ENCODE measurements around the gene PDE4B.

The PDE4B gene

DNA sequence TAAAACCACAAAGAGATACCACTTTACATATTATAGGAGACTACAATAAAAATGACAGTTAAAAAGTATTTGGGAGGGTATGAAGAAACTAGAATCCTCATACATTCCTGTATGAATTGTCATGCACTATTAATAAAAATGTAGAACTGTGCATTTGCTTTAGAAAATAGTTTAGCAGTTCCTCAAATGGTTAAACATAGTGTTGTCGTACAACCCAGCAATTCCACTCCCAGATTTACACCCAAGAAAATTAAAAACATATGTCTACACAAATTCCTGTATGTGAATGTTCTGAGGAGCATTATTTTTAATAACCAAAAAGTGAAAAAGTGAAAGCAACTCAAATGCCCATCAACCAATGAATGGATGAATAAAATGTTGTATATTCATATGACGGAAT lies 23.1 kb upstream of the PDE4B start:
- H3K36me3 ChIP-seq (ENCODE audit: control insufficient read depth, insufficient read depth, low read length) = no peaks in the 10 kb centered on the region
- WGBS, 2 experiments = 97 to 100% methylated on average over 1 of the region's 2 CpGs
- no peak overlapping the region for H3K27ac ChIP-seq (ENCODE audit: insufficient read depth, low read depth, low read length, poor library complexity, severe bottlenecking)
- H3K4me1 ChIP-seq (ENCODE audit: control insufficient read depth, insufficient read depth, low read length) = no peaks in the 10 kb centered on the region
- no peaks in the 10 kb centered on the region for H3K27me3 ChIP-seq (ENCODE audit: control insufficient read depth, insufficient read depth, low read length, poor library complexity, severe bottlenecking)
- H3K4me3 ChIP-seq (ENCODE audit: insufficient read depth, low read depth, low read length) = no peak overlapping the region
- no peaks in the 10 kb centered on the region for H3K9me3 ChIP-seq (ENCODE audit: control insufficient read depth, low read length)

- H3K4me1 ChIP-seq (ENCODE audit: control insufficient read depth, insufficient read depth, low read length) = no peaks in the 10 kb centered on the region
- H3K36me3 ChIP-seq (ENCODE audit: control insufficient read depth, insufficient read depth, low read length) = no peaks in the 10 kb centered on the region
- H3K27ac ChIP-seq (ENCODE audit: insufficient read depth, low read depth, low read length, poor library complexity, severe bottlenecking) = no peak overlapping the region
- H3K27me3 ChIP-seq (ENCODE audit: control insufficient read depth, insufficient read depth, low read length, poor library complexity, severe bottlenecking) = no peaks in the 10 kb centered on the region
- H3K4me3 ChIP-seq (ENCODE audit: insufficient read depth, low read depth, low read length) = no peak overlapping the region
- no peaks in the 10 kb centered on the region for H3K9me3 ChIP-seq (ENCODE audit: control insufficient read depth, low read length)
- whole genome bisulfite sequencing, 2 experiments = no CpG with 5 or more reads among the region's 2 CpGs
These were observed 20.1 kb upstream of the PDE4B start for GRCh38 chr1:65772607-65773006.

DNA sequence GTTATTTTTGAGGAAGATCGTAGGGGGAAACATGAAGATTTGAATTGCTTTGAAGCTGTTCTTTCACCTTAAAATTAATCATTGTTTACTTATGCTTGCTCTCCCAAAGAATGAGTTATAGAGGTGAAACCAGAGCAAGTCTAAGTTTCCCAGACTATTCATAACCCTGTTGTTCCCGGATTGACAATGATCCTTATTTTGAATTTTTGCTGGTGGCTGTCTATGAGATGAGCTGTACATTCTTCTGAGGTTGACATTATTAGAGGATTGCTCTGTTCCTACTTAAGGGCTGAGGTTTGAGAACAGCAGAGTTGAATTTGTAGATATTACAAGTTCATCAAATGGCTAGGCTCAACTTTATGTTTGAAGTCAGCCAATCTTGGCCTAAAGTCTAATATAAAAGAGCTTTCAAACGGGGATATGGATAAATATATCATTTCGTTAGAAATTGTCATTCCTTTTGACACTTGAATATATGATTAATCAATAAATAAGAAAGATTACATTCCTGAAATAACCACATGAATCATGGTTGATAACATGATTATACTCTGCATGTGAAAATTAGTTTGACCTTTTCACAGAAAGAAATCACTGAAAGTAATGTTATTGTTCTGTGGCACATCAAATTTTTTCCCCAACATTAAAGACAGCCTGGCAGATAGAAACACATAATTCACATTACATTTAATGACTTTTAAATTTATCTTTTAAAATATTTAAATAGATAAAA lies 19.1 kb upstream of the PDE4B start:
- no peak overlapping the region for H3K27ac ChIP-seq (ENCODE audit: insufficient read depth, low read depth, low read length, poor library complexity, severe bottlenecking)
- no peaks in the 10 kb centered on the region for H3K9me3 ChIP-seq (ENCODE audit: control insufficient read depth, low read length)
- no peaks in the 10 kb centered on the region for H3K36me3 ChIP-seq (ENCODE audit: control insufficient read depth, insufficient read depth, low read length)
- no peak overlapping the region for H3K4me3 ChIP-seq (ENCODE audit: insufficient read depth, low read depth, low read length)
- WGBS, 2 experiments = 91 to 100% methylated on average over 2 to 4 of the region's 4 CpGs
- no peaks in the 10 kb centered on the region for H3K27me3 ChIP-seq (ENCODE audit: control insufficient read depth, insufficient read depth, low read length, poor library complexity, severe bottlenecking)
- no peaks in the 10 kb centered on the region for H3K4me1 ChIP-seq (ENCODE audit: control insufficient read depth, insufficient read depth, low read length)

DNA sequence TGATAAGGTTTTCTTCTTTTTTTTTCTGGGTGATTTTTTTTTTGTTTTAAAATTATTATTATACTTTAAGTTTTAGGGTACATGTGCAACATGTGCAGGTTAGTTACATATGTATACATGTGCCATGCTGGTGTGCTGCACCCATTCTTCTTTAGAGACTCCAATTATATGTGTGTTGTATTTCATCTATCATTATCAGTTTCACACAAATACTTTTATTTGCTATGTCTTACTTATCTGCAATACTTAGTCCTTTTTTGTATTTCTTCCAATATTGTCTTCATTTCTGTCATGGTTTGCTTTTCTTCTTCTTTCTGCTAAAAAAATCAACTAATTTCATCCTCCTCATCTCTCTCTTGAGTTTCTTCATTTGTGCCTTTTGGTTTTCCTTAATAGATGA lies 3.9 kb upstream of the PDE4B start:
- H3K27ac ChIP-seq (ENCODE audit: insufficient read depth, low read depth, low read length, poor library complexity, severe bottlenecking) = no peak overlapping the region
- H3K4me3 ChIP-seq (ENCODE audit: insufficient read depth, low read depth, low read length) = no peak overlapping the region
- H3K27me3 ChIP-seq (ENCODE audit: control insufficient read depth, insufficient read depth, low read length, poor library complexity, severe bottlenecking) = peaks cover 42% of the 10 kb centered on the region
- H3K4me1 ChIP-seq (ENCODE audit: control insufficient read depth, insufficient read depth, low read length) = peaks cover 3% of the 10 kb centered on the region
- H3K36me3 ChIP-seq (ENCODE audit: control insufficient read depth, insufficient read depth, low read length) = no peaks in the 10 kb centered on the region
- no peaks in the 10 kb centered on the region for H3K9me3 ChIP-seq (ENCODE audit: control insufficient read depth, low read length)

GRCh38 chr1:65791396-65791795 lies 1.3 kb upstream of the PDE4B start:
- Histone ChIP-seq H3K36me3 (ENCODE audit: control insufficient read depth, insufficient read depth, low read length) (no peaks in the 10 kb centered on the region), H3K4me3 (ENCODE audit: insufficient read depth, low read depth, low read length) (no peak overlapping the region), H3K27ac (ENCODE audit: insufficient read depth, low read depth, low read length, poor library complexity, severe bottlenecking) (no peak overlapping the region), H3K4me1 (ENCODE audit: control insufficient read depth, insufficient read depth, low read length) (peaks cover 4% of the 10 kb centered on the region), H3K9me3 (ENCODE audit: control insufficient read depth, low read length) (no peaks in the 10 kb centered on the region), H3K27me3 (ENCODE audit: control insufficient read depth, insufficient read depth, low read length, poor library complexity, severe bottlenecking) (peaks cover 65% of the 10 kb centered on the region)
- WGBS, 2 experiments = 91 to 94% methylated on average over 4 of the region's 4 CpGs

DNA sequence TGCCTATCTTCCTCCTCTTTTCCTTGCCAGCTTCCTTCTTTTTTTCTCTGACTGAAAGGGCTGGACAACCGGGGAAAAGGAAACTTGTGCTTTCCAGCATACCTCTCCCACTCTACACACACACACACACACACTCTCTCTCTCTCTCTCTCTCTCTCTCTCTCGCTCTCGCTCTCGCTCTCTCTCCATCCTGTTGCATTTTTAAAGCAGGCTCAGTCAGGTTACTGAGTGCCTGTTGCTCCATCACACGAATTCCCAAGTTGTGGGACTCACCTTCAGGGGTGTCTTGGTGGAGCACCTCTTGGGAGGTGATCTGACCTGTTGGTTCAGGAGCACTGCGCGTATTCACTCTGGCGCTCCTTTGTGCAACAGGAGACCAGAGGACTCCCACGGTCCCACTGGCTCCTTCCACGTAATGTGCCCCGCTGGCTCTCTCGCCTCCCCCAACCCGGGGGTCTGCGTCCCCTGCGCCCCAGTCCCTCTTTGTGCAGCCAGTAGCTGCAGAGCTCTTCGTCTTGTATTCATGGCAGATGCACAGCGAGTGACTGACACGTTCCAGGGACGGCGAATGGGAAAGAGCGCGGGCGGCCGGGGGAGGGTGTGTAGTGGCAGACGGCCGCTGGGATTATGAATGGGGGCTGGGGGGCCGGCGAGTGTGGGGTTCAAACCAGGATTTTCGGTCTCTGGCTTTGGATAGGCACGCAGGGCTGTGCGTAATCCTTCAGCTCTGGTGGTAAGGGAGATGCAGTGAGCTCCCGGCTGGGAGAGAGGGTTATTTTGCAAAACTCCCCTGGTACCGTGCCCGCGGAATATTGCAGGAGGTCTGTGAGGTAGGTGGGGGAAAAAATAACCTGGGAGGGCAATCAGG lies 660 bp upstream of the PDE4B start:
- H3K9me3 ChIP-seq (ENCODE audit: control insufficient read depth, low read length) = no peaks in the 10 kb centered on the region
- H3K4me1 ChIP-seq (ENCODE audit: control insufficient read depth, insufficient read depth, low read length) = peaks cover 4% of the 10 kb centered on the region
- WGBS, 2 experiments = 8% methylated on average over 35 of the region's 35 CpGs
- peaks cover 65% of the 10 kb centered on the region for H3K27me3 ChIP-seq (ENCODE audit: control insufficient read depth, insufficient read depth, low read length, poor library complexity, severe bottlenecking)
- no peak overlapping the region for H3K27ac ChIP-seq (ENCODE audit: insufficient read depth, low read depth, low read length, poor library complexity, severe bottlenecking)
- H3K4me3 ChIP-seq (ENCODE audit: insufficient read depth, low read depth, low read length) = peak overlapping the region; percentile 41
- H3K36me3 ChIP-seq (ENCODE audit: control insufficient read depth, insufficient read depth, low read length) = no peaks in the 10 kb centered on the region

DNA sequence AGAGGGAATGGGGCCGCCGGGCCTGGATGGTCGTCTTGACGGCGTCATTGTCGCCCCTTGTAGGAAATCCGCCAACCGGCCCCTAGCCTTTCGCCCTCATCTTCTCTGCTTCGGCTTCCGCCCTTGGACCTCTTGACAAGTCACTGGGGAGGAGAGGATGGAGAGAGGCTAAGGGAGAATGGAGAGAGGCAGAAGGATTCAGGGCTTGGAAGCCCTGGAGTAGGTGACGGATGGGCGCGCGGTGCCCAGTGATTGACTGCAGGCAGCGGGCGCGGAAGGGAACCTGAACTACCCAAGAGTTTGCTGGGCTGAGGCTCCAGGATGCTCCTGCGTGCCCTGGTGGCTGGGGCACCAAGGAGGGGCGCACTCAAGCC lies 651 bp downstream of the PDE4B start:
- Histone ChIP-seq H3K4me1 (ENCODE audit: control insufficient read depth, insufficient read depth, low read length) (peaks cover 4% of the 10 kb centered on the region), H3K27me3 (ENCODE audit: control insufficient read depth, insufficient read depth, low read length, poor library complexity, severe bottlenecking) (peaks cover 65% of the 10 kb centered on the region), H3K36me3 (ENCODE audit: control insufficient read depth, insufficient read depth, low read length) (no peaks in the 10 kb centered on the region), H3K27ac (ENCODE audit: insufficient read depth, low read depth, low read length, poor library complexity, severe bottlenecking) (no peak overlapping the region), H3K4me3 (ENCODE audit: insufficient read depth, low read depth, low read length) (peak overlapping the region; percentile 41), H3K9me3 (ENCODE audit: control insufficient read depth, low read length) (no peaks in the 10 kb centered on the region)
- 6% methylated on average over 20 of the region's 20 CpGs for WGBS, 2 experiments

- 87% methylated on average over 2 of the region's 2 CpGs for WGBS, 2 experiments
- H3K27ac ChIP-seq (ENCODE audit: insufficient read depth, low read depth, low read length, poor library complexity, severe bottlenecking) = no peak overlapping the region
These were observed 2.6 kb downstream of the PDE4B start for GRCh38 chr1:65795311-65795710.

GRCh38 chr1:65799601-65800000 lies 6.9 kb downstream of the PDE4B start:
- Histone ChIP-seq H3K27me3 (ENCODE audit: control insufficient read depth, insufficient read depth, low read length, poor library complexity, severe bottlenecking) (peaks cover 15% of the 10 kb centered on the region), H3K36me3 (ENCODE audit: control insufficient read depth, insufficient read depth, low read length) (no peaks in the 10 kb centered on the region), H3K27ac (ENCODE audit: insufficient read depth, low read depth, low read length, poor library complexity, severe bottlenecking) (no peak overlapping the region), H3K9me3 (ENCODE audit: control insufficient read depth, low read length) (no peaks in the 10 kb centered on the region), H3K4me3 (ENCODE audit: insufficient read depth, low read depth, low read length) (no peak overlapping the region), H3K4me1 (ENCODE audit: control insufficient read depth, insufficient read depth, low read length) (no peaks in the 10 kb centered on the region)
- 72 to 97% methylated on average over 1 of the region's 1 CpG for WGBS, 2 experiments

More at GRCh38 chr1:65795311-65795710, 2.6 kb downstream of the PDE4B start:
- H3K36me3 ChIP-seq (ENCODE audit: control insufficient read depth, insufficient read depth, low read length) = no peaks in the 10 kb centered on the region
- peaks cover 4% of the 10 kb centered on the region for H3K4me1 ChIP-seq (ENCODE audit: control insufficient read depth, insufficient read depth, low read length)
- peaks cover 58% of the 10 kb centered on the region for H3K27me3 ChIP-seq (ENCODE audit: control insufficient read depth, insufficient read depth, low read length, poor library complexity, severe bottlenecking)
- no peaks in the 10 kb centered on the region for H3K9me3 ChIP-seq (ENCODE audit: control insufficient read depth, low read length)
- no peak overlapping the region for H3K4me3 ChIP-seq (ENCODE audit: insufficient read depth, low read depth, low read length)

DNA sequence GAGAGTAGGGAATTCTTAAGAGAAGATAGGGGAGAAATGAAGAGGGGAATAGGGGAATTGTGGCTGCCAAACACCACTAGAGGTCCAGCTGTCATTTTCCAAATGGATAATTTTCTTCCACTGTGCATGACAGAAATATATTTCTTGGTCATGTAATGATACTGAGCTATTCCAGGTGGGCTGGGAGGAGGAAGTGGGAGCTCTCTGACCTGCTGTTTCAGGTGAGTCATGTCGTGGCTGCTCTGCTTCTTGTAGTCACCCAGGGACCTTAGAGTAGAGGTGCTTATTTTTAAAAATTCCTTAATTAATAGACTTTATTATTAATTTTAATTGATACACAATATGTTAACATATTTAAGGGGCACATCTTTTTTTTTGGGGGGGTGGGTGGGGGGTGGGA lies 11.9 kb downstream of the PDE4B start:
- no peaks in the 10 kb centered on the region for H3K9me3 ChIP-seq (ENCODE audit: control insufficient read depth, low read length)
- no peak overlapping the region for H3K4me3 ChIP-seq (ENCODE audit: insufficient read depth, low read depth, low read length)
- no peaks in the 10 kb centered on the region for H3K36me3 ChIP-seq (ENCODE audit: control insufficient read depth, insufficient read depth, low read length)
- no peaks in the 10 kb centered on the region for H3K27me3 ChIP-seq (ENCODE audit: control insufficient read depth, insufficient read depth, low read length, poor library complexity, severe bottlenecking)
- H3K27ac ChIP-seq (ENCODE audit: insufficient read depth, low read depth, low read length, poor library complexity, severe bottlenecking) = no peak overlapping the region
- WGBS, 2 experiments = 89% methylated on average over 1 of the region's 1 CpG; no CpG with 5 or more reads in 1 of the 2 experiments
- no peaks in the 10 kb centered on the region for H3K4me1 ChIP-seq (ENCODE audit: control insufficient read depth, insufficient read depth, low read length)
